ENCODE measurements around the gene LIMK2.
"Not testable (repeated sequence)": the region's sequence is repeated elsewhere in the genome, so short reads cannot be mapped to it uniquely, and the experiment has no call there.

LIMK2 gene

GRCh38 chr22:31211862-31212730 is at the start of gene LIMK2:
LIMK2 (plus strand) TSS chr22:31212298; CDS start chr22:31212409, 111 bp downstream.
- DNase-seq: peak; percentile 65

DNA sequence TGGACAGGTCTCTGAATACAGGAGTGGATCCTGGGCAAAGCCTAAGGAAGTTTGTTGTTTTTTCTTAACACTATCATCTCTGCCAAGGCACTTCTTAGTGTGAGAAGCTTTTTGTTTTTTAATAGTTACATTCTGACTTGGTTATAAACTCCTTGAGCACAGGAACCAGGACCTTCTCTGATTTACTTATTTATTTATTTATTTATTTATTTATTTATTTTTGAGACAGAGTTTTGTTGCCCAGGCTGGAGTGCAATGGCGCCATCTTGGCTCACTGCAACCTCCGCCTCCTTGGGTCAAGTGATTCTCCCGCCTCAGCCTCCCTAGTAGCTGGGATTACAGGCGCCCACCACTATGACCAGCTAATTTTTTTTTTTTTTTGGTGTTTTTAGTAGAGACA is 41.1 kb upstream of the LIMK2 start:
- no peak for DNase-seq

DNA sequence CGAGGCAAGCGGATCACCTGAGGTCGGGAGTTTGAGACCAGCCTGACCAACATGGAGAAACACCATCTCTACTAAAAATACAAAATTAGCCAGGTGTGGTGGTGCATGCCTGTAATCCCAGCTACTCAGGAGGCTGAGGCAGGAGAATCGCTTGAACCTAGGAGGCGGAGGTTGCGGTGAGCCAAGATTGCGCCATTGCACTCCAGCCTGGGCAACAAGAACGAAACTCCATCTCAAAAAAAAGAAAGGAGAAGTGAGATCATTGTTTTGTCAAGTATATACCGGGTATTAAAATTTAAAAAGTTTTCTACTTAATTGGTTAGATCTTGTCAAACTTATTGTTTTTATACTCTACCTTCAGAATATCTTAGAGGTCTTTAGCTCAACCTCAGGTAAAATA is 40.4 kb upstream of the LIMK2 start:
- not testable (repeated sequence) for DNase-seq

DNA sequence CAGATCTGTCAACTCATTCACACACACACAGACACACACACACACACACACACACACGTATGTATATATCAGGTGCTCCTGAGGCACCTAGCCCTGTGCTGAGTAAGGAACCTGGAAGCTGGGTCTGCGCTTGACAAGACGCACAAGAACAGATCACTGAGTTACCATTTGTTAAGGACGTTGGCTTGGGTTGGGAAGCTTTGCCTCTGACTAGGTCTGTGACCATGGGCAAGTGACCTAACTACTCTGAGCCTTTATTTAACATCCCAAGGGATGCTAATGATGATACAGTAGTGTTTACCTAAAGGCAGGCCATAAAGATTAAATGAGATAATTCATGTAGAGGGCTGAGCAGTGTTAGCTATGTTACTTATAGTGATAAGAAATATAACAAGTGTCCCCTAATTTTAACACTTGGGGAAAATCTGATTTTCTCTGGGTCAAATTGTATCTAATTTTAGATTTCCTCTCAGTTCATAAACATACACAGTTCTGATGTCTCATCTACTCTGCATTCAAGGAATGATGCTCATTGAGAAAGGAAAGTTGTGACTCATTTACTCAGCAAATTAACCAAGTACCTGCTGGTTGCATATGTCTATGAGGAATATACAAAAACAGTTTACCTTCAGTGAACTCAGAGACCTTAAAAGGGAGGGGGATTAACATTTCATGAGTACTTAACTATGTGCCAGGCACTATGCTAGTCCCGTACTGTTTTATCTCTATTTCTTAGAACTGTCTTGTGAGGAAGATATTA is 38.5 kb upstream of the LIMK2 start:
- DNase-seq: no peak

DNA sequence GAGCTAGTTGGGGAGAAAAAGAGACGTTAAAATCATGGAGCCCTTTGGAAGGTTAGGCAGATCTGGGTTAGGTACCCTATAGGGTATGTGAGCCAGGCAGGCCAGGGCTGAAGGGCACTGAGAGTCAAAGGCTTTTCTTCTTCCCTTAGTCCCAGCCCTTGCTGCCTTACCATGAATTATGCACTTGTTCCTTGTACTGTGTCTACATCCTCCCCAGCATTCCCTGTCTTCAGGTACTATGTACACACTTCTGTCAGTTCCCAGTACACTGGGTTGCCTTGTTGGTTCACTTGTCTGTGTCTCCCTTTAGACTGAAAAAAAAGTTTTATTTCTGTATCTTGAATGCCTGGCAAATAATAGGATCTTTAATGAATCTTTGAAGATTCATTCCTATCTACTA is 35.2 kb upstream of the LIMK2 start:
- DNase-seq: no peak

DNA sequence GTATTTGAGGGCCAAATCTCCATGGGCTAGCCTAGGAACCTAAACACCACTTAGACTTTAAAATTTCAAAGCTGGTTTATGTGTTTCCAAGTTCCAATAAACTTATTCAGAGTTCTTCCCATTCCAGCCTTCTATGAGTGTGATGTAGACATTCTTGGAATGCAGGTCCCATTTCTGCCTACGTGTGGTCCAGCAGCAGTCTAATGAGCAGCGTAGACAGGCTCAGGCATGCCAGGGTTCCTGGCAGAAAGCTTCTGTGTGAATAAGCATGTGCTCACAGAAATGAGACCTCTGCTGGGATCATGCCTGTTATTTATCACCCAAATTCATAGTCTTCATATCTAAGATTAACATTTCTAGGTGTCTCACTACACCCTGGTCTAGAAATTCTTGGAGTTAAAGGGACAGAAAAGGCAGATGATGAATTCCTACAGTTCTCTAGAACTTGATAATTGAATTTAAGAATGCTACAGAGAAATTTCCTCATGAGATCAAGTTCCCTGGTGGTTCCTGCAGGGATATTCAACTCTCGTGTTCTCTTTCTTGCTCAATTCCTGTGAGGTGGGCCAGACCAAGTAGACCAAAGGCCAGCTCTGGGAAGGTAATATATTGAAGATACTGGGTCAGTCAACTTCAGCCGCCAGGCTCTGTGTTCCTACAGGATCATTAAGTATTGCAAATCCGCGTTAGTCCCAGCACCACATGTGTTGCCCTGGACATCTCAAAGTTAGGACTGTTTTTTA is 34.5 kb upstream of the LIMK2 start:
- no peak for DNase-seq

- DNase-seq: no peak
These were observed 33.2 kb upstream of the LIMK2 start for GRCh38 chr22:31178859-31179258.

DNA sequence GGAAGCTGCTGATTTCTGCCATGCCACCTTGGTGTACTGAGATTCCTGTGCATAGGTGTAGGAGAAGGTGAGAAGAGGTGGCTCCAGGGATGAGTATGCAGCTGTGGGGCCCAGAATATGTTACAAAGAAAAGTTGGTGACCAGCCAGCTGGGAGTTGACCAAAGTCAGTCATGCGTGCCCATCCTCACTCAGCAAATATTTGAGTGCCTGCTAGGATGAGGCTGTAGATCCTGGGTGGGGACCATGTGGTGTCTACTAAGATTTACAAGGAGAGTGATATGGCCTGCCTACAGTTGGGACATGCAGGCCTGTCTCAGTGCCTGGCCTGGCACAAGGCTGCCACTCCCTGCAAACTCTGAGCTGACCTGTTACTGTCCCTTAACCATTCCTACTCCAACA is 32.8 kb upstream of the LIMK2 start:
- DNase-seq: no peak

- no peak for DNase-seq
These were observed 28.1 kb upstream of the LIMK2 start for GRCh38 chr22:31184015-31184414.

DNA sequence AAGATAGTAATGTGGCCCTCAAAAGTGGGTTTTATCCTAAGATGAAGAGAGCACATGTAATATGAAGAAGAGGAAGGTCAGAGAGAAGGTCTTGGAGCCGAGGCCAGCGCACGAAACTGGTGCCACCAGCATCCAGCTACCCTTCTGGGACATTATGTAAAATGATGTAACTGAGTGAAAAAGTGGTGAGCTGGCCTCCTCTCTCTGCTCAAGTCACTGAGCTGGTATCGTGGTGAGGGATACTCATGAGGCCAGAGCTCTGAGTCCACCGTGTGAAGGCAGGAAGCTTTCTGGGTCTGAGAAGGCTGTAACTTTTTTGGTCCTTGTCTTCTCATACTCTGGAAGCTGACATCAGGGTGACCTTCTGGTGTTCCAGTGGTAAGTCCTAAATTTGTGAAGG is 27.0 kb upstream of the LIMK2 start:
- DNase-seq: no peak

GRCh38 chr22:31187627-31188026 is 24.5 kb upstream of the LIMK2 start:
- DNase-seq: no peak

DNA sequence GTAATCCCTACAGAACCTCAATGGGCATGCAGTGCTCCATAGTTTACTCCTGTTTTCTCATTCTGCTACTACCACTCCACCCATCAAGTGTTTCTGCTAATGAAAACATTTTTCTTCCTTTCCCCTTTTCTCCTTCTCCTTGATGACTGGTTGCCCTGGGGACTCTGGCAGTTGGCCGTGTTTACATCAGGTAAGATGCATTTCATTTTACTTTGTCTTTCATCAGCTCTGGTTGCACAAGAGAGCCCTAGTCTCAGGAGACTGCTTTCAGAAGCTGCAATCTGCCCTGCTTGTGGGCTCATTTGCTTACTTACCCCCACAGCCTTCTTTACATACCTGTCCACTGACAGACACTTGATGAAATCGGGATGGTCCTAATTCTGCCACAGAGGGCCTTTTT is 19.6 kb upstream of the LIMK2 start:
- DNase-seq: no peak

DNA sequence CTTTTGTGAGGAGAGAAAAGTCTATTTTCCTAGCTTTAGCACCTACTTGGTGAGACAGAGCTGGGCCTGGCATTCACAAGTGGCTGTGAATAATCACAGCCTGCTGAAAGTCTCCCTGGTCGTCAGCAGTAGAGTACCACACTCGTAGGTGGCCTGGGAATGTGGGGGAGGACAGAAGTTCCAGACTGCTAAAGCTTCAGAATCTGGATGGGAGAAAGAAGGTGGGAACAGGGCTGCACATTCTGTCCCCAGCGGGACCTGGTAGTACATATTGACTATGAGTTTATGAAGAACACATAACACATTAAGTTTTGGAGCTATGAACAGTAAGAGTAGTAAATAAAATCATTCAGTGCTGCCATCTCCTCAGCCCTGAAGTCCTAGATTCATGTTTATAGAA is 19.0 kb upstream of the LIMK2 start:
- no peak for DNase-seq

GRCh38 chr22:31194681-31195080 is 17.4 kb upstream of the LIMK2 start:
- DNase-seq: not testable (repeated sequence)

DNA sequence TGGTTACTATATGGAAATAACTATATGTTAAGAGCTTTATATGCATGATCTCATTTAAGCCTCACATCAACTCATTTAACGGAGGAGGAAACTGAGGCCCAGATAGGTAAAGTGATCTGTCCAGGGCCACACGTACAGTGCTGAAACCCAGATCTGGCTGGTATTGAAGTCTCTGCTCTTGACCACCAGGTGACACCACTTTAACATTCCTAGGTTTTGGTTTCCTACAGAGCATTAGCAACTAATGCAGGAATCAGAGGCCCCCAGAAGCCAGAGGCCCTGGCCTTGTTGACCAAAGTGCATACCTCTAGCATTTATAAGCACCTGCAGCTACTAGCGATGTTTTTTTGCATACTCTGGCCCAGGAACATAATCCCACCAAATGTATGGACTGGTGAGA is 12.9 kb upstream of the LIMK2 start:
- no peak for DNase-seq

DNA sequence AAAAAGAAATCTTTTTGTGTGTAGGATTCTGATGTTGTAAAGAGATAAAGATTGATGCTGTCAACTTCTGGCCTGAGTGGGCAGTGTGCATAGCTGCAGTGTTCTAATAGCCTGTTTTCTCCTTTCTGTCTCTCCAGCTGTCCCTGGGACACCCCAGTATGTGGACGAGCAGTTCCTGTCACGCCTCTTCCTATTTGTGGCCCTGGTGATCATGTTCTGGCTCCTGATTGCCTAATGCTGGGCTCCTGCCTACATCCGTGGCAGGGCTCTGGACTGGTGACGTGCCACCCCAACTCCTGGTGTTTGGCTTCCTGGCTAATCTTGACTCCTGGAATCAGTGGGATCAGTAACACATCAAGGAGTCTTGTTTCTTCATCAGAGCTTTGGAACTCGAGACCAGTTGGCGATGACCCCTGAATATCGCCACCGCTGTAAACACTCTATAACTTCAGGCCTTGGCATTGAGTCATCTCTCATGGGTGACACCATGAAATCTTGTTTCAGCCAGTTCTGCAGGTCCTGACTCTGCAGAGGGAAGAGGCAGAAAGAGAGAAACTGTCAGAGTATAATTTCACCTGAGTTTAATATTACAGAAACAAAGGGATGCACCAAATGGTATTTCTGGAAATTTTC is 7.6 kb upstream of the LIMK2 start:
- DNase-seq: not testable (repeated sequence)

- not testable (repeated sequence) for DNase-seq
These were observed 7.0 kb upstream of the LIMK2 start for GRCh38 chr22:31205059-31205458.

- not testable (repeated sequence) for DNase-seq
These were observed 5.6 kb upstream of the LIMK2 start for GRCh38 chr22:31206460-31206859.

DNA sequence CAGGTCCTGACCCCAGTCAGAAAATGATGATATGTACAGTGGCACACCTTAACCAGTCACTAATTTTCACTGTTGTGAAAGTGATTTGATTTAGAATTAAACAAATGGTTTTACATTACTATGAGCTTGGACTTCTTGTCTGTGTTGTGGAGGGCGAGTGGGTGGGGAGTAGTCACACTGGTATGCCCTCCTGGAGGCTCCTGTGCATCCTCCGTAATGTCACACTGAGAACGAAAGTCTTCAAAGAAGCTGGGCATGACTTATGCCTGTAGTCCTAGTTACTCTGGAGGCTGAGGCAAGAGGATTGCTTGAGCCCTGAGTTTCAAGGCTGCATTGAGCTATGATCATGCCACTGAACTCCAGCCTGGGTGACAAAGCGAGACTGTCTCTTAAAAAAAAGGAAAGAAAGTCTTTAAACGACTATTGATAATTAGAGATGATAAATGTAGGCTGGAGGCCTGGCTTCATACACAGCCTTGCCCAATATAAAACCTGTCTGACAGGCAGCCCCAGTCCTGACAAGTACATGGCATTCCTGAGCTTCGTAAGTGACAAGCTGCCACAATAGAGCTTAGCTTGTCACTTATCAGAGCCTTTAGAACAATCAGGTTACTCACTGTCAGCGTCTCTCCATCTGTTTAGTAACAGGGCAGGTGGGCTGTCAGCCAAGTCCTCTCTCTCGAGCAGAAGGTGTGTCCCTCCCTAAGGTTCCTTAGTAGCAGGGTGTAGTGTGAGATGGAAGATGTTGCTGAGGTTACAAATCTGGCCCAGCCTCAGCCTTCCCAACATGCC is 5.0 kb upstream of the LIMK2 start:
- peak; percentile 85 for DNase-seq

DNA sequence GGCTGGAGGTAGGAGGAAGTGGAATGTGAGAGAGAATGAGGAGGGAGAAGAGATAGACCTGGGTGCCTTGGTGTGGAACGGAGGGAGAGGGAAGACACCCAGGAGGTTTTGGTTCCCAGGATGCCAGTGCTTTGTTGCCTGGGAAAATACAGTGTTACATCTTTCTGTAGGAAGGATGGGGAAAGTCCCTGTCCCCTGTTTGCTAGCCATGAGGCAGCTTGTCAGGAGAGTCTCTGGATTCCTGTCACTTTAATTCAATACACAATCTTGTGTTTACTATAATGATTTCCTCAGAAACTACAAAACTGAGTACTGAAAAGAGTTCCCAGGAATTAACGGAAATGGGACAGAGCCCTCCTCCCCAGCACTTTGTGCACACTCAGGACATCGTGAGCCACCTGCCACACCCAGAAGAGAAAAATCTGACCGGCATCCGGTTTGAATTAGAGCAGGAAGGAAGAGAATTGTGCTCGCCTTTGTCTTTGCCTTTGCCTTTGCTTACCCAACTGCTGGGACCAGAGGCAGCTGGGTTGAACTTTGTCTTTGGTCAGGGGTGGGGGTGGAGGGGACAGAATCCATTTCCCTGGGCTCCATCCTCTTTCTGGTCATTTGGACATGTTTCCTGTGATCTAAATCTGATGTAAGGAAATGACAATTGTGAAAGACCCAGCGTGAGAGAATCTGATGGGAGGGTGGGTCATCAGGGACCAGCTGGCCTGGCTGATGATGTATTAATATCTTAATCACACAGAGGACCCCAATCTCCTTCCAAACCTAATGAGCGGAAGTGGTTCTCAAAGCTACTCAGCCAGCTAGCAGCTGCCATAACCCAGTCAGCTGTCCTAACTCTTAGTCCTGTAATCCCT is 1.3 kb upstream of the LIMK2 start:
- peak; percentile 82 for DNase-seq

GRCh38 chr22:31211482-31211861 is 626 bp upstream of the LIMK2 start:
- DNase-seq: no peak
